ENCODE results near the gene NPLOC4.
A peak's percentile ranks its signal among the peaks of the same experiment; 100 is the strongest.

Gene NPLOC4

GRCh38 chr17:81569986-81570514, 66.9 kb downstream of the NPLOC4 start:
- FAIRE-seq: no peak

GRCh38 chr17:81568416-81568815, 68.5 kb downstream of the NPLOC4 start:
- FAIRE-seq (no peak), DNase-seq (ENCODE audit: insufficient read length, low spot score) (no peak)

More at GRCh38 chr17:81569986-81570514, 66.9 kb downstream of the NPLOC4 start:
- no peak for DNase-seq (ENCODE audit: insufficient read length, low spot score)

- FAIRE-seq (no peak), DNase-seq (ENCODE audit: insufficient read length, low spot score) (no peak)
These were observed 69.7 kb downstream of the NPLOC4 start for GRCh38 chr17:81567191-81567590.

- FAIRE-seq: peak; percentile 33
- peak; percentile 85 for DNase-seq (ENCODE audit: insufficient read length, low spot score)
These were observed 70.3 kb downstream of the NPLOC4 start for GRCh38 chr17:81566461-81567126.

DNA sequence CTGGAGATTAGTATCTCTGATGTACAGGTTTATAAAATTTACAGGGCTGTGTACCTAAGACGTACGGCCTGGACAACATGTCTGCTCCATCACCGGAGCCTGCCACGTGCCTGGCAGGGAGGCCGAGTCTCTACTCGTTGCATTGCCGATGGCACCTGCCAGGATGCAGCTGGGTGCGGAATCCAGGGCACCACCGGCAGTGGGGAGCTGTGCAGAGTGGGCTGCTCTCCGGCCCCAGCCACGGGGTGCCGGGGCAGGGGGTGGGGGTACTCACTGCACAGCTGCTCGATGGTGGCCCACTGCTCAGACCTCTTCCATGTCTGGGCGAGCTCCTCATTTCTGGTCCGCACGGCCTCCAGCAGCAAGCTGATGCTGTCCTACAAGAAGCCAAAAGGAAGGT, 71.7 kb downstream of the NPLOC4 start:
- DNase-seq (ENCODE audit: insufficient read length, low spot score) (no peak), FAIRE-seq (no peak)

DNA sequence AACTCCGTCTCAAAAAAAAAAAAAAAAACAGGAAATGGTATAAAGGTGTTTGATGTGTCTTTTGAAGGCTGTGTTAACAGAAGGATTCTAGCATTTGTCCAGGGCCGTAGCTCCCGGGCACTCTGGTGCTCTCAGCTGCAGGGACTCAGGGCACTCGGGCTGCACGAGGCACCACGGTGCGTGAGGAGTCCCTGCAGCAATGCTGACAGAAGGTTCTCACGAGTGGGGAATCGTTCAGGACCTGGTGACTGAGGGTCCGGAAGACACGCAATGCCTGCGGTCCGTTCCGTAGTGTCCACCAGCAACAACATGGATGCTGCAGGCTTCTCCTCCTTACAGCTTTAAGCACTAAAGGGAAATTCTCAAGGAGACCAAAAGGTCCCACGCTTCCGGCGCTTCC, 72.1 kb downstream of the NPLOC4 start:
- FAIRE-seq (no peak), DNase-seq (ENCODE audit: insufficient read length, low spot score) (no peak)

GRCh38 chr17:81563861-81564586, 72.9 kb downstream of the NPLOC4 start:
- no peak for FAIRE-seq
- no peak for DNase-seq (ENCODE audit: insufficient read length, low spot score)

DNA sequence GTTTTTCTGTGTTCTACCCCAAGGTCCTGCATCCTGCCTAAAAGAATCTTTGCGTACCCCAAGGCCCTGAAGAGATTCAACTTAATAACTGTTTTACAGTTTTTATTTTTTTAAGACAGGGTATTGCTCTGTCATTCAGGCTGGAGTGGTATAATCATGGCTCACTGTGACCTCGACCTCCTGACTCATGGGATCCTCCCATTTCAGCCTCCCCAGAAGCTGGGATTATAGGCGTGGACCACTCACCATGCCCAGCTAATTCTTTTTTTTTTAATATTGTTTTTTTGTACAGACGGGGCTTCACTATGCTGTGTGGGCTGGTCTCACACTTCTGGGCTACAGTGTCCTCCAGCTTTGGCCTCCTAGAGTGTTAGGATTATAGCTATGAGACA, 75.4 kb downstream of the NPLOC4 start:
- no peak for DNase-seq (ENCODE audit: insufficient read length, low spot score)
- FAIRE-seq: no peak

GRCh38 chr17:81558941-81559806, 77.7 kb downstream of the NPLOC4 start:
- DNase-seq (ENCODE audit: insufficient read length, low spot score): no peak
- FAIRE-seq: no peak

DNA sequence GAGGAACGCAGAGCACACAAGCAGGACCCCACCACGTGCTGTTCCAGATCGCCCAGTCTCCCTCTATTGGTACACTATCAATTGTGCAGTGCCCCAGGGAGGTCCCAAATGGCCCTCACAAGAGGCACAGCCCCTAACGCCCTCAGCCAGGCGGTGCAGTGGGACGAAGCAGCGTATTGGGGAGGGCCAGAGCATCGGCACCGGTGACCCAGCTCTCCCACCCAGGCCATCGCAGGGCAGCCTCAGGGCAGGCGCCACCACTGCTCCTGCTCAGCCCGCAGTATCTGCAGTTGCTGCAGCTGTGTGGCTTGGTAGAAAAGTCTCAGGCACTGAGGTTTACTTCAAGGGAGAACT, 78.8 kb downstream of the NPLOC4 start:
- DNase-seq (ENCODE audit: insufficient read length, low spot score) (no peak), FAIRE-seq (no peak)

GRCh38 chr17:81557276-81558114, 79.4 kb downstream of the NPLOC4 start:
- FAIRE-seq: no peak
- no peak for DNase-seq (ENCODE audit: insufficient read length, low spot score)

DNA sequence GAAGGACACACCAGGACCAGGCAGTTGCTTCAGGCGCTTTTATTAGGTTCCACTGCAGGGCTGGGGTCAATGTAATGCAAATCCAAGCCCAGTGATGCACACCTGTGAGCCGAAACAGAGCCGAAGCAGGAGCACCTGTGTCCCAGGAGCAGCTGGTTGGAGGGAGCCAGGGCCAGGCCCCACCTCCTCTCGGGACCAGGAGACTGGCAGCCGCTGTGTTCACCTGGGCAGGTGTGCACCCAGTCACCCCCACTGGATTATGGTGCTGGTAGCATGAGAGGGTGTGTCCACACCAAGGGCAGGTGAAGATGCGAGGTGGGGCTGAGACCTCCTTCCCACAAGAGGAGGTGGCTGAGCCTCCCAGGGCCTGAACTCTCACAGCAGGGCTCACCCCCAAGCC, 80.0 kb downstream of the NPLOC4 start:
- FAIRE-seq: no peak
- DNase-seq (ENCODE audit: insufficient read length, low spot score): no peak

GRCh38 chr17:81556175-81556691, 80.7 kb downstream of the NPLOC4 start:
- FAIRE-seq (no peak), DNase-seq (ENCODE audit: insufficient read length, low spot score) (no peak)

GRCh38 chr17:81553616-81554181, 83.2 kb downstream of the NPLOC4 start:
- peak; percentile 33 for FAIRE-seq
- DNase-seq (ENCODE audit: insufficient read length, low spot score): peak; percentile 85

DNA sequence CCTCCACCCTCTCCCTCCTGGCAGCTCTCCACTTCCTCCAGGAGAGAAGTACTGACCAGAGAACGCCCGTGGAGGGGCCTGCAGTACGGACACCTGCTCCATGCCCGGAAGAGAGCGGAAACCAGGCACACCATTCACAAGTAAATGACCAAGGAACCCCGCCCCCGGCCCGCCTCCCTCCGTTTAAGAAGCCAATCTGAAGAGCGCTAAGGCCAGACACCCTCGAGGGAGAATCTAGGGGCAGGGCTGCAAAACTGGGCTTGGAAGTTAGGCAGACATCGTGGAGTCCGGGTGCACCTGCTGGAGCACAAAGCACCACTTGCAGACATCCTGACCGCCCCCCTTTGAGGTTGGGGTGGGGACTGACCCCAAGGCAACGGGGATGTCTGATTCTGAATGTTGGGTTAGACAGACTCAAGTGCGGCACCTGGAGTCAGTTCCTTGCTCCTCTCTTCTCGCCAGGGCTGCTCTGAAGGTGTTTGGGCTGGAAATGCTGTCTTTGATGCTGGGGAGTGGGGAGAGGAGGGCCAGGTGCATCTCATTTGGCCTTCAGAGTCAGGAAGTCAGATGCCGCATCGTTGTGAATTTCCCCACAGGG, 83.8 kb downstream of the NPLOC4 start:
- FAIRE-seq (no peak), DNase-seq (ENCODE audit: insufficient read length, low spot score) (peak; percentile 83)

- FAIRE-seq (no peak), DNase-seq (ENCODE audit: insufficient read length, low spot score) (peak; percentile 76)
These were observed 84.5 kb downstream of the NPLOC4 start, which contains the start of gene FAAP100 for GRCh38 chr17:81552244-81553017. Gene FAAP100, minus strand, starts transcription at chr17:81552353. Its CDS starts 23 bp downstream, at chr17:81552330.

- FAIRE-seq (no peak), DNase-seq (ENCODE audit: insufficient read length, low spot score) (no peak)
These were observed 85.3 kb downstream of the NPLOC4 start for GRCh38 chr17:81551458-81552243.

Measured in HTR-8/SVneo (cell line).